ENCODE data around the gene STARD8. TPM values are rescaled to one million over a fixed set of nuclear protein-coding genes. Genes with fewer than 3 reads are reported as not detected.

The STARD8 gene
- total RNA-seq, 1 donor from 2014 or later = 9.3 TPM

DNA sequence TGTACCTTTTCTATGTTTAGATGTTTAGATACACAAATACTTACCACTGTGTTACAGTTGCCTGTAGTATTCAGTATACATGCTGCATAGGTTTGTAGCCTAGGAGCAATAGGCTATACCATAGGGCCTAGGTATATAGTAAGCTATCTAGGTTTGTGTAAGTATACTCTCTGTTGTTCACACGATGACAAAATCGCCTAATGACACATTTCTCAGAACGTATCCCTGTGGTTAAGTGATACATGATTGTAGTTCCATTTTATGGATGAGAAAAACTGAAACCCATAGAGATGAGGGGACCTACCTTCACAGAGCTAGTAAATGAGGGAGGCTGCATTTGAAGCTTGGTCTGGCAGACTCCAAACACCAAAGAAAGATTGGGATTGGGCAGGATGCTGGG lies 102.0 kb downstream of the STARD8 start:
- H3K4me3 ChIP-seq = no peak overlapping the region
- no peak for DNase-seq
- no peak for TF ChIP-seq CTCF (IDR thresholded peaks at IDR 0.05; ENCODE audit: borderline replicate concordance)
- no peaks in the 10 kb centered on the region for H3K27me3 ChIP-seq (ENCODE audit: low read depth)
- intact Hi-C loops (cut with micrococcal nuclease) = no loop called here
- H3K27ac ChIP-seq (replicated peaks) = no peak overlapping the region
- no peaks in the 10 kb centered on the region for H3K36me3 ChIP-seq
- no peaks in the 10 kb centered on the region for H3K4me1 ChIP-seq
- H3K9me3 ChIP-seq (replicated peaks) = no peaks in the 10 kb centered on the region

- H3K27ac ChIP-seq (replicated peaks) = no peak overlapping the region
- H3K27me3 ChIP-seq (ENCODE audit: low read depth) = no peaks in the 10 kb centered on the region
- H3K4me1 ChIP-seq = no peaks in the 10 kb centered on the region
- no peak for TF ChIP-seq CTCF (IDR thresholded peaks at IDR 0.05; ENCODE audit: borderline replicate concordance)
- H3K9me3 ChIP-seq (replicated peaks) = no peaks in the 10 kb centered on the region
- no peak overlapping the region for H3K4me3 ChIP-seq
- H3K36me3 ChIP-seq = no peaks in the 10 kb centered on the region
- intact Hi-C loops (cut with micrococcal nuclease) = no loop called here
- no peak for DNase-seq
Measured at GRCh38 chrX:68750316-68750715, 102.8 kb downstream of the STARD8 start.

GRCh38 chrX:68751372-68751771 lies 103.9 kb downstream of the STARD8 start:
- no peak overlapping the region for H3K27ac ChIP-seq (replicated peaks)
- no peak overlapping the region for H3K4me3 ChIP-seq
- intact Hi-C loops (cut with micrococcal nuclease) = no loop called here
- no peaks in the 10 kb centered on the region for H3K27me3 ChIP-seq (ENCODE audit: low read depth)
- H3K36me3 ChIP-seq = no peaks in the 10 kb centered on the region
- no peak for DNase-seq
- TF ChIP-seq CTCF (IDR thresholded peaks at IDR 0.05; ENCODE audit: borderline replicate concordance) = no peak
- H3K9me3 ChIP-seq (replicated peaks) = no peaks in the 10 kb centered on the region
- H3K4me1 ChIP-seq = no peaks in the 10 kb centered on the region

GRCh38 chrX:68753218-68753617 lies 105.8 kb downstream of the STARD8 start:
- H3K4me3 ChIP-seq = no peak overlapping the region
- no peak for DNase-seq
- no peak for TF ChIP-seq CTCF (IDR thresholded peaks at IDR 0.05; ENCODE audit: borderline replicate concordance)
- intact Hi-C loops (cut with micrococcal nuclease) = no loop called here
- no peaks in the 10 kb centered on the region for H3K27me3 ChIP-seq (ENCODE audit: low read depth)
- no peak overlapping the region for H3K27ac ChIP-seq (replicated peaks)
- no peaks in the 10 kb centered on the region for H3K4me1 ChIP-seq
- no peaks in the 10 kb centered on the region for H3K36me3 ChIP-seq
- no peaks in the 10 kb centered on the region for H3K9me3 ChIP-seq (replicated peaks)

- DNase-seq = no peak
- Histone ChIP-seq H3K27me3 (ENCODE audit: low read depth) (no peaks in the 10 kb centered on the region), H3K27ac (replicated peaks) (no peak overlapping the region), H3K36me3 (no peaks in the 10 kb centered on the region), H3K9me3 (replicated peaks) (no peaks in the 10 kb centered on the region), H3K4me1 (no peaks in the 10 kb centered on the region), H3K4me3 (no peak overlapping the region)
- TF ChIP-seq CTCF (IDR thresholded peaks at IDR 0.05; ENCODE audit: borderline replicate concordance) = no peak
- intact Hi-C loops (cut with micrococcal nuclease) = no loop called here
Measured at GRCh38 chrX:68754406-68754805, 106.9 kb downstream of the STARD8 start.

DNA sequence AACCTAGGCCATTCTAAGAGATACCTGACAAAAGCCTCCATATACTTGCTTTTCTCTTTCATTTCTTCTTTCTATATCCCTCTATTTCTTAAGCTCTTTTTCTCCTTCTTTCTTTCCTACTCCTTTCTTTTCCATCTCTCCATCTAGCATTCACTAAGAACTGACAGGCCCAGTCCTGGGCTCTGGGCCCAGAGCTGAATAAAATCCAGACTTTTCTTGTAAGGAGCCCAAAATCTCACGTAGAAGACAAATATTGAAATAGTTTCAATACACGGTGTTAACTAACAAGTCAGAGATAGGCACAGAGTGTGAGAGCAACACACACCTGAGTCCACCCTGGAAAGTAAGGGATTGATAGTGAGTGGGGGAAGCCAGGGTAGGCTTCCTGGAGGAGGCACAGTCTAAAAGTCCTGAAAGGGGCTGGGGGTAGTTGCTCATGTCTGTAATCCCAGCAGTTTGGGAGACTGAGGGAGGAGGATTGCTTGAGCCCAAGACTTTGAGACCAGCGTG lies 108.2 kb downstream of the STARD8 start:
- H3K4me1 ChIP-seq = no peaks in the 10 kb centered on the region
- no peak for TF ChIP-seq CTCF (IDR thresholded peaks at IDR 0.05; ENCODE audit: borderline replicate concordance)
- no peaks in the 10 kb centered on the region for H3K36me3 ChIP-seq
- intact Hi-C loops (cut with micrococcal nuclease) = no loop called here
- H3K27ac ChIP-seq (replicated peaks) = no peak overlapping the region
- no peaks in the 10 kb centered on the region for H3K9me3 ChIP-seq (replicated peaks)
- no peaks in the 10 kb centered on the region for H3K27me3 ChIP-seq (ENCODE audit: low read depth)
- DNase-seq = no peak
- no peak overlapping the region for H3K4me3 ChIP-seq
